GM23338 (cell line): Measurements from ENCODE around the gene PTGR3. TPM values are rescaled to one million over a fixed set of nuclear protein-coding genes. Genes with fewer than 3 reads are reported as not detected.

Source experiments
- ATAC-seq: fragments of 200-7000 bp; cut with Tn5 transposase; 3 replicates; pipeline ENCODE4 v1.9.1; 2020
- DNase-seq: peaks from one replicate; pipeline ENCODE4 v3.0.0-alpha.2; 2015; ENCODE audit warnings: low spot score
- H2AFZ ChIP-seq: fragments of 200-600 bp; sonication (generic); 2 replicates; pipeline ENCODE4 v1.8.0; 2016; ENCODE audit warnings: antibody characterized with exemption, mild to moderate bottlenecking, moderate library complexity
- H3F3A ChIP-seq: fragments of 200-600 bp; sonication (generic); replicated peaks from 2 replicates; pipeline ENCODE4 v1.8.0; 2017; ENCODE audit warnings: antibody characterized with exemption, mixed run types, low read depth
- H3K27ac ChIP-seq: fragments of 200-600 bp; sonication (generic); 2 replicates; pipeline ENCODE4 v1.6.1; 2016; ENCODE audit warnings: low read depth
- H3K27me3 ChIP-seq: fragments of 200-600 bp; sonication (generic); 2 replicates; pipeline ENCODE4 v1.8.0; 2016; ENCODE audit warnings: mild to moderate bottlenecking, mixed run types, moderate library complexity; ENCODE audit not compliant: insufficient read depth
- H3K36me3 ChIP-seq: fragments of 200-600 bp; sonication (generic); 2 replicates; pipeline ENCODE4 v1.8.0; 2016; ENCODE audit warnings: mild to moderate bottlenecking; ENCODE audit not compliant: insufficient read depth
- H3K4me1 ChIP-seq: fragments of 200-600 bp; sonication (generic); 2 replicates; pipeline ENCODE4 v1.8.0; 2016; ENCODE audit warnings: mild to moderate bottlenecking, moderate library complexity; ENCODE audit not compliant: insufficient read depth
- H3K4me2 ChIP-seq: fragments of 200-600 bp; sonication (generic); 2 replicates; pipeline ENCODE4 v1.7.1; 2017; ENCODE audit warnings: mixed run types
- H3K4me3 ChIP-seq: fragments of 200-600 bp; sonication (generic); 2 replicates; pipeline ENCODE4 v1.6.1; 2016; ENCODE audit warnings: mixed run types
- H3K79me2 ChIP-seq: fragments of 200-600 bp; sonication (generic); replicated peaks from 2 replicates; pipeline ENCODE4 v1.8.0; 2017; ENCODE audit warnings: mild to moderate bottlenecking; ENCODE audit not compliant: insufficient read depth
- H3K9me2 ChIP-seq: fragments of 200-600 bp; sonication (generic); 2 replicates; pipeline ENCODE4 v1.8.0; 2017; ENCODE audit not compliant: insufficient read depth
- H4K20me1 ChIP-seq: fragments of 200-600 bp; sonication (generic); replicated peaks from 2 replicates; pipeline ENCODE4 v1.8.0; 2017; ENCODE audit warnings: mild to moderate bottlenecking; ENCODE audit not compliant: insufficient read depth
- H3K27ac Mint-ChIP-seq: 2 replicates; pipeline ENCODE4 v1.8.0; 2020; ENCODE audit warnings: inconsistent platforms, mild to moderate bottlenecking, moderate library complexity, mixed read lengths
- H3K27me3 Mint-ChIP-seq: 3 replicates; pipeline ENCODE4 v1.8.0; 2022; ENCODE audit warnings: low read depth, mild to moderate bottlenecking, moderate library complexity, mixed read lengths, inconsistent platforms; ENCODE audit not compliant: insufficient read depth, poor library complexity
- H3K36me3 Mint-ChIP-seq: 3 replicates; pipeline ENCODE4 v1.8.0; 2021; ENCODE audit warnings: low read depth, mild to moderate bottlenecking, inconsistent platforms, moderate library complexity, mixed read lengths
- H3K4me1 Mint-ChIP-seq: 3 replicates; pipeline ENCODE4 v1.8.0; 2020; ENCODE audit warnings: mild to moderate bottlenecking, inconsistent platforms, mixed read lengths
- H3K4me3 Mint-ChIP-seq: 3 replicates; pipeline ENCODE4 v1.8.0; 2021; ENCODE audit warnings: moderate library complexity, mild to moderate bottlenecking, inconsistent platforms, mixed read lengths
- H3K9me3 Mint-ChIP-seq: 3 replicates; pipeline ENCODE4 v1.8.0; 2020; ENCODE audit warnings: moderate library complexity, mild to moderate bottlenecking, inconsistent platforms, mixed read lengths
- CREB1 ChIP-seq: fragments of 250-450 bp; sonication (Bioruptor Pico); IDR thresholded peaks from 2 replicates; pipeline ENCODE4 v1.5.0; 2020; ENCODE audit warnings: low read depth, mild to moderate bottlenecking, moderate library complexity
- CTCF ChIP-seq, 2 experiments: fragments of 200-600 bp in 1 of 2; sonication (generic) in 1 of 2; conservative IDR thresholded peaks; 2 replicates each; pipeline versions ENCODE4 v1.5.1 to v1.6.1; 2016 to 2017; ENCODE audit warnings: antibody characterized with exemption in 2 of 2, low read depth in 2 of 2, mild to moderate bottlenecking in 2 of 2, moderate library complexity in 1 of 2
- NANOG ChIP-seq: IDR thresholded peaks from 2 replicates; pipeline ENCODE4 v1.6.1; 2016; ENCODE audit warnings: antibody characterized with exemption, borderline replicate concordance
- STAT1 ChIP-seq: IDR thresholded peaks from one replicate; pipeline ENCODE4 v1.6.1; 2016; ENCODE audit warnings: antibody characterized with exemption; ENCODE audit not compliant: unreplicated experiment
- ZNF114 ChIP-seq: fragments of 250-450 bp; sonication (Bioruptor Pico); IDR thresholded peaks from 2 replicates; pipeline ENCODE4 v1.5.0; 2020; ENCODE audit warnings: mild to moderate bottlenecking, moderate library complexity
- ZNF331 ChIP-seq: fragments of 250-450 bp; sonication (Bioruptor Pico); IDR thresholded peaks from 2 replicates; pipeline ENCODE4 v1.5.0; 2020; ENCODE audit warnings: low read depth, mild to moderate bottlenecking, moderate library complexity
- polyA plus RNA-seq: library from polyadenylated mRNA; unstranded; fragments of >200 nt; fragmentation: Nextera tagmentation; extraction: Ambion mirVana; gene quantifications from 2 replicates; pipeline ENCODE4 v1.2.1, GENCODE V29; 2016
- total RNA-seq: library from RNA; depleted of rRNA; stranded (reverse); fragments of >200 nt; shearing (Covaris generic); gene quantifications from 2 replicates; pipeline ENCODE4 v1.2.3, GENCODE V29; 2014
- TF ChIP-seq, protein P1 (sequence below): IDR thresholded peaks from 2 replicates; pipeline ENCODE4 v1.6.1; 2016; ENCODE audit warnings: antibody characterized with exemption

The PTGR3 gene
- total and polyA plus RNA-seq, 2 experiments from 2014 or later = 0.84 to 1.5 TPM

- TF ChIP-seq CTCF (conservative IDR thresholded peaks at IDR 0.05; ENCODE audit: low read depth in 2 of 2) (no peak), CREB1 (CRISPR knock-in tag) (no peak), STAT1 (no peak)
Observed at GRCh38 chr18:75183524-75183923, 25.4 kb downstream of the PTGR3 start (continued).

- H3K27me3 Mint-ChIP-seq = no peaks in the 10 kb centered on the region
- no peak for TF ChIP-seq CTCF (conservative IDR thresholded peaks at IDR 0.05; ENCODE audit: low read depth in 2 of 2)
- TF ChIP-seq, protein P1, sequence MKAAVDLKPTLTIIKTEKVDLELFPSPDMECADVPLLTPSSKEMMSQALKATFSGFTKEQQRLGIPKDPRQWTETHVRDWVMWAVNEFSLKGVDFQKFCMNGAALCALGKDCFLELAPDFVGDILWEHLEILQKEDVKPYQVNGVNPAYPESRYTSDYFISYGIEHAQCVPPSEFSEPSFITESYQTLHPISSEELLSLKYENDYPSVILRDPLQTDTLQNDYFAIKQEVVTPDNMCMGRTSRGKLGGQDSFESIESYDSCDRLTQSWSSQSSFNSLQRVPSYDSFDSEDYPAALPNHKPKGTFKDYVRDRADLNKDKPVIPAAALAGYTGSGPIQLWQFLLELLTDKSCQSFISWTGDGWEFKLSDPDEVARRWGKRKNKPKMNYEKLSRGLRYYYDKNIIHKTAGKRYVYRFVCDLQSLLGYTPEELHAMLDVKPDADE = no peak
- no peak overlapping the region for H3K4me3 Mint-ChIP-seq
- no peaks in the 10 kb centered on the region for H3K27me3 ChIP-seq
- H3K9me3 Mint-ChIP-seq = no peaks in the 10 kb centered on the region
- H3K9me2 ChIP-seq = no peaks in the 10 kb centered on the region
- ATAC-seq (no peak), DNase-seq (no peak)
- no peak overlapping the region for H3K4me2 ChIP-seq
- H3K4me1 Mint-ChIP-seq = peaks cover 4% of the 10 kb centered on the region; the same call in 1 of the 3 replicates
- no peaks in the 10 kb centered on the region for H4K20me1 ChIP-seq
- no peaks in the 10 kb centered on the region for H3K4me1 ChIP-seq
- H3K27ac Mint-ChIP-seq = no peak overlapping the region
- no peaks in the 10 kb centered on the region for H3K36me3 Mint-ChIP-seq
- no peak overlapping the region for H3K4me3 ChIP-seq
- no peak overlapping the region for H2AFZ ChIP-seq
- H3K27ac ChIP-seq = no peak overlapping the region
- H3F3A ChIP-seq = no peaks in the 10 kb centered on the region
- no peaks in the 10 kb centered on the region for H3K79me2 ChIP-seq
- H3K36me3 ChIP-seq = no peaks in the 10 kb centered on the region
Observed at GRCh38 chr18:75179819-75180600, 28.9 kb downstream of the PTGR3 start.

DNA sequence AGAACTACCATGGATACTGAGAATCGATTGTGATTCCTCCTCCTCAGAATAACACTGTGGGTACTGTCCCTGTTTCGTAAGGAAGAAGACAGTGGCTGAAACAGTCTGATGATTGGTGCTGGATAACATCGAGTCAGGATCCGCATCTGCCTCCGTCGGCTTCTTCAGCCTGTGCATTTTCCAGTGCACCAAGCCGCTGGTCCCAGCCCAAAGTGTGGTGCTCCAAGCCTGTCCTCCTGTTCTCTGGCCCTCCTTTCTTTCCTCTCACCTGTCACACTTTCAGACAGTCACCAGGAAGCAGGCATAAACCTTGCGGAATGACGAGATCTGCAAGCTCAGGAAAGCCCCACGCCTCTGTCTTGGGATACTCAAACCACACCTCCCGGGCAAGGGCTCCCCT is 30.6 kb downstream of the PTGR3 start:
- DNase-seq (no peak), ATAC-seq (no peak)
- no peak for TF ChIP-seq ZNF114 (CRISPR knock-in tag)
- no peak for TF ChIP-seq NANOG
- TF ChIP-seq, protein P1 = no peak
- no peak for TF ChIP-seq ZNF331 (CRISPR knock-in tag)
- Mint-ChIP-seq H3K9me3 (no peaks in the 10 kb centered on the region), H3K27me3 (no peaks in the 10 kb centered on the region), H3K36me3 (no peaks in the 10 kb centered on the region), H3K27ac (no peak overlapping the region), H3K4me1 (peaks cover under 1% of the 10 kb centered on the region), H3K4me3 (no peak overlapping the region)
- Histone ChIP-seq H3K4me3 (no peak overlapping the region), H3F3A (no peaks in the 10 kb centered on the region), H3K4me1 (no peaks in the 10 kb centered on the region), H3K36me3 (no peaks in the 10 kb centered on the region), H4K20me1 (no peaks in the 10 kb centered on the region), H3K9me2 (no peaks in the 10 kb centered on the region), H3K27ac (no peak overlapping the region), H3K79me2 (no peaks in the 10 kb centered on the region), H3K4me2 (no peak overlapping the region), H3K27me3 (no peaks in the 10 kb centered on the region), H2AFZ (no peak overlapping the region)
